DOHH2 (cell line): ENCODE results near the gene BHLHE23.

Experiments used
- CTCF ChIP-seq: fragments of 200-600 bp; sonication (generic); IDR thresholded peaks from one replicate; pipeline ENCODE4 v1.5.1; 2014; ENCODE audit warnings: antibody characterized with exemption, mild to moderate bottlenecking, low read depth, low read length; ENCODE audit not compliant: poor library complexity, severe bottlenecking
- EZH2phosphoT487 ChIP-seq: fragments of 200-600 bp; sonication (generic); IDR thresholded peaks from 2 replicates; pipeline ENCODE4 v1.6.1; 2017; ENCODE audit warnings: borderline replicate concordance, mild to moderate bottlenecking, antibody characterized with exemption, low read length, moderate library complexity, mixed read lengths

GRCh38 chr20:63054681-63055240, 48.0 kb upstream of the BHLHE23 start:
- TF ChIP-seq CTCF: no peak
- TF ChIP-seq EZH2phosphoT487: no peak
